Muscle layer of colon (tissue), 2 donors: Measurements from ENCODE around the gene SH3BGRL.

Experiments used
- H3K27ac ChIP-seq: one replicate; pipeline ENCODE4 v1.7.0; 2013; ENCODE audit warnings: low read depth, mild to moderate bottlenecking, low read length, moderate library complexity
- H3K27me3 ChIP-seq, 2 donors: one replicate each; pipeline ENCODE4 v1.7.0; 2013; ENCODE audit warnings: low read length in 2 of 2, mild to moderate bottlenecking in 2 of 2; ENCODE audit not compliant: insufficient read depth in 2 of 2, control insufficient read depth in 1 of 2
- H3K36me3 ChIP-seq: one replicate; pipeline ENCODE4 v1.7.0; 2013; ENCODE audit warnings: mild to moderate bottlenecking, low read length; ENCODE audit not compliant: insufficient read depth
- H3K4me1 ChIP-seq: one replicate; pipeline ENCODE4 v1.7.0; 2013; ENCODE audit warnings: mild to moderate bottlenecking, low read length; ENCODE audit not compliant: insufficient read depth
- H3K4me3 ChIP-seq, 2 donors: one replicate each; pipeline ENCODE4 v1.7.0; 2013; ENCODE audit warnings: low read length in 2 of 2, low read depth in 1 of 2, mild to moderate bottlenecking in 1 of 2, moderate library complexity in 1 of 2
- H3K9ac ChIP-seq: one replicate; pipeline ENCODE4 v1.7.0; 2013; ENCODE audit warnings: low read length
- H3K9me3 ChIP-seq: one replicate; pipeline ENCODE4 v1.7.0; 2013; ENCODE audit warnings: mild to moderate bottlenecking, low read length
- donor health status: abdominal sarcoma.
- donor health status: Adenocarcinoma of cecum.

Gene SH3BGRL

GRCh38 chrX:81259714-81260395 lies 58.0 kb downstream of the SH3BGRL start:
- no peaks in the 10 kb centered on the region for H3K27me3 ChIP-seq
- H3K9ac ChIP-seq: no peak overlapping the region
- H3K9me3 ChIP-seq: no peaks in the 10 kb centered on the region
- no peak overlapping the region for H3K4me3 ChIP-seq
- H3K27ac ChIP-seq: no peak overlapping the region
- peaks cover 22% of the 10 kb centered on the region for H3K4me1 ChIP-seq
- no peaks in the 10 kb centered on the region for H3K36me3 ChIP-seq

DNA sequence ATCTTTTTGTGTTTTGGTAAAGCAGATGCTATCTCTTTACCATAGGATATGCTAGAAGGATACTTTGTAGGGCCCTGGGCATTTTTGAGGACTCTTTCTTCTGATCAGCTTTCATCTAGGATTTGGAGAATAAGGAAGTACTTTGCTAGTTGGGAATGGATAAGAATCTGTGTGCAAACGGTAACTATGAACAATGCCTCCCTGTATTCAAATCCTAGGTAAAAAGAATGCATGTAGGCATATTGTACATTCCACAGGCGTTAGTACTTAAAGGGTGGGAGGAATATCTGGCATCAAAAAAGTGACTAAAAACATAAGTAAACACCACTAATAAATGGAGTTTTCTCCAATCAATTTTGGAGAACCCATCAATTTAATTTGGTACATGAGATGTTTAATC lies 59.7 kb downstream of the SH3BGRL start:
- Histone ChIP-seq H3K27ac (no peak overlapping the region), H3K4me1 (peaks cover 18% of the 10 kb centered on the region), H3K36me3 (no peaks in the 10 kb centered on the region), H3K9me3 (no peaks in the 10 kb centered on the region), H3K4me3 (no peak overlapping the region), H3K9ac (no peak overlapping the region), H3K27me3 (no peaks in the 10 kb centered on the region)

GRCh38 chrX:81263059-81263458 lies 61.2 kb downstream of the SH3BGRL start:
- H3K4me3 ChIP-seq: no peak overlapping the region
- no peak overlapping the region for H3K27ac ChIP-seq
- no peak overlapping the region for H3K9ac ChIP-seq
- H3K27me3 ChIP-seq: no peaks in the 10 kb centered on the region
- peaks cover 18% of the 10 kb centered on the region for H3K4me1 ChIP-seq
- H3K36me3 ChIP-seq: no peaks in the 10 kb centered on the region
- H3K9me3 ChIP-seq: no peaks in the 10 kb centered on the region

DNA sequence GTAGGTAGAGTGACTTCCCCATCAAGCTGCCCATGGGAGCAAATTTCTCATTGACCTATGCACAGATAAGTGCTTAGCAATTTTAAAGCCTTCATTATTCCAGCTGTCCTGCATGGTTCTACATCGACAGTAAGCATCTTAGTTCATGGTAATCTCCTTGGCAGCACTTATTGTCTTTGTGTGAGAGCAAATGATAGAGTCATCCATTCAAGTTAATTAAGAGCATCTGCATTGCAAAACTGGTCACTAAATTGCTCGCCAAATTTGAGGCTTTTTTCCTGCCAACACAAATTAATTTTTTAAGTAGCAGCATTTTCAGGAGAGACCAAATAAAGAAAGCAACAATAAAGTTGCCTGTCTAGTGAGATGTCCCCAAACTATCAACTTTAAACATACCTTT lies 76.7 kb downstream of the SH3BGRL start:
- H3K4me3 ChIP-seq: no peak overlapping the region
- H3K27ac ChIP-seq: no peak overlapping the region
- no peak overlapping the region for H3K9ac ChIP-seq
- H3K9me3 ChIP-seq: no peaks in the 10 kb centered on the region
- H3K36me3 ChIP-seq: peaks cover 18% of the 10 kb centered on the region
- no peaks in the 10 kb centered on the region for H3K4me1 ChIP-seq
- no peaks in the 10 kb centered on the region for H3K27me3 ChIP-seq

DNA sequence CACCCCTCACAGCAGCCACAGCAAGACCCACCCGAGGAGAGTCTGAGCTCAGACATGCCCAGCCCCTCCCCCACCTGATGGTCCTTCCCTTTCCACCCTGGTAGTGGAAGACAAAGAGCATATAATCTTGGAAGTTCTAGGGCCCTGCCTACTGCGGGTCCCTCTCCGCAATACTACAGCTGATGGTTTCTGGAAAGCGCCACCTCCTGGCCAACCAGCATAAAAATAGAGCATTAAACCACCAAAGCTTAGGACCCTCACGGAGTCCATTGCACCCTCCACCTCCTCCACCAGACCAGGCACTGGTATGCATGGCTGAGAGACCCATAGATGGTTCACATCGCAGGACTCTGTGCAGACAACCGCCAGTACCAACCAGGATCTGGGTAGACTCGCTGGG lies 78.2 kb downstream of the SH3BGRL start:
- Histone ChIP-seq H3K27ac (no peak overlapping the region), H3K27me3 (no peaks in the 10 kb centered on the region), H3K4me1 (no peaks in the 10 kb centered on the region), H3K9me3 (no peaks in the 10 kb centered on the region), H3K4me3 (no peak overlapping the region), H3K9ac (no peak overlapping the region), H3K36me3 (peaks cover 18% of the 10 kb centered on the region)

DNA sequence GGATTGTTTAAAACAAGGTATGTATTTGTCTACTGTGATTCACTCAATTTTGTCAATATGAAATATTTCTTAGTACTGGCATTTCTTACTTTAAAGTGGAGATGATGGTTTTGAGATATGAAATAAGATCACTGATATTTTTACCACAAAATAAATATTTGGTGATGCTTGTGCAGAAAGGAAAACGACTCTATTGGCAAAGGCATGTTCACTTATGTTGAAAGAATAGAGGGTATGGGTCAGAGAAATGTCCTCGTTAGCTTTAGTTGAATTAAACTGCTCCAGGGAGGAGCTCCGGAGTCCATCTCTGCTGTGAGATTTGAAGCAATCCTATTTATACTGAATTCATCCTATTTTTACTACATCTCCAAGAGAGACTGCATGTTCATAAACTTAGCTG lies 84.2 kb downstream of the SH3BGRL start:
- no peak overlapping the region for H3K4me3 ChIP-seq
- no peak overlapping the region for H3K27ac ChIP-seq
- no peaks in the 10 kb centered on the region for H3K27me3 ChIP-seq
- H3K4me1 ChIP-seq: no peaks in the 10 kb centered on the region
- H3K36me3 ChIP-seq: no peaks in the 10 kb centered on the region
- no peak overlapping the region for H3K9ac ChIP-seq
- H3K9me3 ChIP-seq: no peaks in the 10 kb centered on the region

- Histone ChIP-seq H3K4me1 (no peaks in the 10 kb centered on the region), H3K27ac (no peak overlapping the region)
These were observed 84.7 kb downstream of the SH3BGRL start for GRCh38 chrX:81286608-81287007.

DNA sequence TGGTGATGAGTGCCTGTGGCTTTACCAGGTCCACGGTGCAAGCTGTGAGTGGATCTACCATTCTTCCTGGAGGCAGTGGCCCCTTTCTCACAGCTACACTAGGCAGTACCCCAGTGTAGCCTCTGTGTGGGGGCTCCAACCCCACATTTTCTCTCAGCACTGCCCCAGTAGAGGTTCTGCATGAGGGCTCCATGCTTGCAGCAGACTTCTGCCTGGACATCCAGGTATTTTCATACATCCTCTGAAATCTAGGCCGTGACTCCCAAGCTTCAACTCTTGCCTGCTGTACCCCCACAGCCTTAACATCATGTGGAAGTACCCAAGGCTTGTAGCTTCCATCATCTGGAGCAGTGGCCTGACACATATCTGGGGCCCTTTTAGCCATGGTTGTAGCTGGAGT lies 90.1 kb downstream of the SH3BGRL start:
- Histone ChIP-seq H3K27me3 (no peaks in the 10 kb centered on the region), H3K9me3 (no peaks in the 10 kb centered on the region), H3K4me3 (no peak overlapping the region), H3K36me3 (no peaks in the 10 kb centered on the region), H3K9ac (no peak overlapping the region), H3K4me1 (no peaks in the 10 kb centered on the region), H3K27ac (no peak overlapping the region)

More at GRCh38 chrX:81286608-81287007, 84.7 kb downstream of the SH3BGRL start:
- no peaks in the 10 kb centered on the region for H3K36me3 ChIP-seq
- H3K9me3 ChIP-seq: no peaks in the 10 kb centered on the region
- H3K9ac ChIP-seq: no peak overlapping the region
- H3K4me3 ChIP-seq: no peak overlapping the region
- no peaks in the 10 kb centered on the region for H3K27me3 ChIP-seq

DNA sequence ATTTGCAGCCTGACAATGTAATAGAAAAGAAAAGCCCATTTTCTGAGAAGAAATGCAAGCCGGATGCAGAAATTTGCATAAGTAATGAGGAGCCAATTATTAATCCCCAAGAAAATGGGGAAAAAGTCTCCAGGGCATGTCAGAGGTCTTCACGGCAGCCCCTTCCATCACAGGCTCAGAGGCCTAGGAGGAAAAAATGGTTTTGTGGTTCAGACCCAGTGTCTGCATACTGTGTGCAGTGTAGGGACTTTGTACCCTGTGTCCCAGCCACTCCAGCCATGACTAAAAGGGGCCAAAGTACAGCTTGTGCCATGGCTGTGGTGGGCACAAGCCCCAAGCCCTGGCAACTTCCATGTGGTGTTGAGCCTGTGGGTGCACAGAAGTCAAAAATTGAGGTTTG lies 92.2 kb downstream of the SH3BGRL start:
- Histone ChIP-seq H3K9ac (no peak overlapping the region), H3K36me3 (no peaks in the 10 kb centered on the region), H3K4me3 (no peak overlapping the region), H3K9me3 (no peaks in the 10 kb centered on the region), H3K4me1 (no peaks in the 10 kb centered on the region), H3K27me3 (no peaks in the 10 kb centered on the region), H3K27ac (no peak overlapping the region)

GRCh38 chrX:81301877-81302276 lies 100.0 kb downstream of the SH3BGRL start:
- Histone ChIP-seq H3K27ac (no peak overlapping the region), H3K9ac (no peak overlapping the region), H3K4me1 (no peaks in the 10 kb centered on the region), H3K4me3 (no peak overlapping the region), H3K27me3 (no peaks in the 10 kb centered on the region), H3K9me3 (no peaks in the 10 kb centered on the region), H3K36me3 (no peaks in the 10 kb centered on the region)

- no peaks in the 10 kb centered on the region for H3K9me3 ChIP-seq
- no peaks in the 10 kb centered on the region for H3K36me3 ChIP-seq
- H3K9ac ChIP-seq: no peak overlapping the region
- H3K4me1 ChIP-seq: no peaks in the 10 kb centered on the region
- no peak overlapping the region for H3K4me3 ChIP-seq
- H3K27ac ChIP-seq: no peak overlapping the region
- H3K27me3 ChIP-seq: no peaks in the 10 kb centered on the region
These were observed 102.7 kb downstream of the SH3BGRL start for GRCh38 chrX:81304563-81304962.

- no peaks in the 10 kb centered on the region for H3K4me1 ChIP-seq
- no peaks in the 10 kb centered on the region for H3K27me3 ChIP-seq
These were observed 103.3 kb downstream of the SH3BGRL start for GRCh38 chrX:81305240-81305639.

More at GRCh38 chrX:81305240-81305639, 103.3 kb downstream of the SH3BGRL start:
- Histone ChIP-seq H3K36me3 (no peaks in the 10 kb centered on the region), H3K4me3 (no peak overlapping the region), H3K27ac (no peak overlapping the region), H3K9ac (no peak overlapping the region), H3K9me3 (no peaks in the 10 kb centered on the region)
